HEK293T (cell line): ENCODE data around the gene AFF4.

Source experiments
- FOXA1 ChIP-seq: fragments of 450-650 bp; IDR thresholded peaks from 2 replicates; pipeline ENCODE4 v1.6.1; 2016; ENCODE audit warnings: mild to moderate bottlenecking
- LEF1 ChIP-seq: fragments of 450-650 bp; IDR thresholded peaks from 2 replicates; pipeline ENCODE4 v1.6.1; 2017; ENCODE audit warnings: mild to moderate bottlenecking, borderline replicate concordance
- NFRKB ChIP-seq: fragments of 450-650 bp; IDR thresholded peaks from 2 replicates; pipeline ENCODE4 v1.6.1; 2016; ENCODE audit warnings: mild to moderate bottlenecking, moderate library complexity
- TF ChIP-seq, protein P1 (sequence below): fragments of 450-650 bp; IDR thresholded peaks from 2 replicates; pipeline ENCODE4 v1.6.1; 2016

DNA sequence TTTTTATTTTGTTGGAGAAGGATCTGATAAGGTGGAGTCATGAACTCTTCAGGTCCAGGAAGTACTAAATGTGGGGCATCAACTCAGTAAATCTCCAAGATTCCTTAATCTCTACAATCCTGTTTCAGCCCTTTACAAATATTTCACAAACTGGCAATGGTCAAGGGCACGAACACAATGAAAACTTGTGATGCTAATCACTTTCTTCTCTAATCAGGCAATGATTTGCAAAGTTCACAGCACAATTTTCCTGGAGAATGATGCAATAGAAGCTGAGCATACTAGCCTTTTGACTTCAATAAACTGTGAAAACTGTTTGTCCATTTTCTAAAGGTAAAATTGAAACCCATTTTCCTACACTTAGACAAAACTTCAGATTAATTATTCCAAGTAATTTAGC, 114.1 kb downstream of the AFF4 start:
- TF ChIP-seq LEF1 (no peak), NFRKB (no peak), FOXA1 (no peak)
- TF ChIP-seq, protein P1, sequence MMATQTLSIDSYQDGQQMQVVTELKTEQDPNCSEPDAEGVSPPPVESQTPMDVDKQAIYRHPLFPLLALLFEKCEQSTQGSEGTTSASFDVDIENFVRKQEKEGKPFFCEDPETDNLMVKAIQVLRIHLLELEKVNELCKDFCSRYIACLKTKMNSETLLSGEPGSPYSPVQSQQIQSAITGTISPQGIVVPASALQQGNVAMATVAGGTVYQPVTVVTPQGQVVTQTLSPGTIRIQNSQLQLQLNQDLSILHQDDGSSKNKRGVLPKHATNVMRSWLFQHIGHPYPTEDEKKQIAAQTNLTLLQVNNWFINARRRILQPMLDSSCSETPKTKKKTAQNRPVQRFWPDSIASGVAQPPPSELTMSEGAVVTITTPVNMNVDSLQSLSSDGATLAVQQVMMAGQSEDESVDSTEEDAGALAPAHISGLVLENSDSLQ: no peak
